Measurements from ENCODE around the gene SLC6A17. TPM values are rescaled to one million over a fixed set of nuclear protein-coding genes. Genes with fewer than 3 reads are reported as not detected.

SLC6A17 gene
- total and polyA plus RNA-seq, 2 donors (not counting 1 experiment from before 2014, with no cell fraction given), result not detected

DNA sequence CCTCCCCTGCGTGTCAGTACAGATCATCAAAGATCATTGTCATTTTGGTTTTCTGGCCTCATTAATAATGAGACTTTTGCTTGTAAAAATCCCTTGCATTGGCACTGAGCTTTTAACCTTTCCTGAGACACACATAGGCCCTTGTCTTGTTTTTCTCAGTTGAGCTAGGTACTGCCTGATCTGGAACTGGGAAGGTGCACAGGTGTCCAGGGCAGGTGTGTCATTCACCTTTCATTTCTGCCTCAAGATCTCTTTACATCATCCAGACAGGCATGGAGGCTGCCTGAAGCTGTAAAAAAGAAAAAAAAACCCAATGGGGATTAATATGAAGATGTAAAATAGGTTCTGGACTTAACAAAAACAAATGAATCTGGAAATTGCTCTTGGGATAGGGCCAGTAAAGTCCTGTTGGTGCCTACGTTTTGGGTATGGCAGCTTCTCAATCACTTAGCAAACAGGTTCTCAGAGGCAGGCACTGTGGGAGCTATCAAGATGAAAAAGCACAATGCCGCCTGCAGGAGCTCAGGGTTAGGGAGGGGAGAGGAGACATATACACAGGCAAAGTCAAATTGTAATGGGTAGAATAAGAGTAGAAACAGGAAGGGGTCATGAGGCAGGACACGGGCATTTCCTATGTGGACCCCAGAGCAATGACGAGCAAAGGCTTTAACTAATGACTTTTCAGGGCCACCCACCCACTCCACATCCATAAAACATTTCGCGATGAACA is 58.8 kb downstream of the SLC6A17 start:
- H3K79me2 ChIP-seq (ENCODE audit: control insufficient read depth, insufficient read depth, low read length), result no peaks in the 10 kb centered on the region
- H3K4me1 Mint-ChIP-seq, result peaks cover 43% of the 10 kb centered on the region
- no peaks in the 10 kb centered on the region for H3K9me3 Mint-ChIP-seq (ENCODE audit: insufficient read depth)
- WGBS (ENCODE audit: insufficient coverage), result 80% methylated on average over 4 of the region's 7 CpGs
- ATAC-seq (ENCODE audit: low read depth), result no peak
- peak overlapping the region; percentile 92 for H3K4me2 ChIP-seq (replicated peaks; ENCODE audit: low read depth, low read length, poor library complexity, severe bottlenecking)
- peaks cover 0 to 8% (median 0%) of the 10 kb centered on the region in 4 experiments for H3K27me3 ChIP-seq (replicated peaks in 1 of 4; ENCODE audit: control extremely low read depth in 1 of 4, control insufficient read depth in 3 of 4, insufficient read depth in 4 of 4, low read length in 3 of 4)
- no peaks in the 10 kb centered on the region for H3K36me3 ChIP-seq (replicated peaks in 1 of 2; ENCODE audit: control extremely low read depth in 1 of 2, control insufficient read depth in 1 of 2, extremely low read depth in 1 of 2, insufficient read depth in 2 of 2, low read length in 1 of 2)
- H3K9ac ChIP-seq (ENCODE audit: low read length), result peak overlapping the region; percentile 64
- H3K27me3 Mint-ChIP-seq, result no peaks in the 10 kb centered on the region
- peak overlapping the region; percentile 94 for H3K4me3 Mint-ChIP-seq
- intact Hi-C loops (cut with micrococcal nuclease), result loop anchor here (5.0 kb wide), 1 partner anchor 573 kb away; no protein-coding TSS in a partner anchor
- peaks cover 17 to 31% of the 10 kb centered on the region in 2 donors for H3K4me1 ChIP-seq (ENCODE audit: control insufficient read depth in 2 of 2, insufficient read depth in 2 of 2, low read length in 2 of 2)
- ChIA-PET POLR2A (interaction anchor here (0.6 to 4.5 kb wide), 5 partner anchors 104 to 200 kb away, joined by 3 to 29 read pairs (median 4); partner anchors contain the start of gene RBM15), CTCF (interaction anchor here (0.7 to 24.7 kb wide), 27 partner anchors 10 to 410 kb away, joined by 3 to 838 read pairs (median 7); partner anchors contain the start of genes LAMTOR5, PROK1 and RBM15)
- H3K9me3 ChIP-seq (ENCODE audit: control extremely low read depth in 1 of 3, control insufficient read depth in 2 of 3, insufficient read depth in 1 of 3, low read length in 2 of 3), result peaks cover 0 to 4% (median 0%) of the 10 kb centered on the region in 3 donors
- H2AFZ ChIP-seq (ENCODE audit: insufficient read depth, low read depth, low read length, poor library complexity, severe bottlenecking), result peak overlapping the region; percentile 94
- H4K20me1 ChIP-seq (ENCODE audit: control insufficient read depth, insufficient read depth, low read length, poor library complexity, severe bottlenecking), result peaks cover 6% of the 10 kb centered on the region
- H3K27ac ChIP-seq (ENCODE audit: low read length in 2 of 2), result peak overlapping the region; percentile 76 to 83
- DNase-seq, result peak; percentile 37
- peak overlapping the region; percentile 96 for H3K27ac Mint-ChIP-seq
- TF ChIP-seq, protein P1, sequence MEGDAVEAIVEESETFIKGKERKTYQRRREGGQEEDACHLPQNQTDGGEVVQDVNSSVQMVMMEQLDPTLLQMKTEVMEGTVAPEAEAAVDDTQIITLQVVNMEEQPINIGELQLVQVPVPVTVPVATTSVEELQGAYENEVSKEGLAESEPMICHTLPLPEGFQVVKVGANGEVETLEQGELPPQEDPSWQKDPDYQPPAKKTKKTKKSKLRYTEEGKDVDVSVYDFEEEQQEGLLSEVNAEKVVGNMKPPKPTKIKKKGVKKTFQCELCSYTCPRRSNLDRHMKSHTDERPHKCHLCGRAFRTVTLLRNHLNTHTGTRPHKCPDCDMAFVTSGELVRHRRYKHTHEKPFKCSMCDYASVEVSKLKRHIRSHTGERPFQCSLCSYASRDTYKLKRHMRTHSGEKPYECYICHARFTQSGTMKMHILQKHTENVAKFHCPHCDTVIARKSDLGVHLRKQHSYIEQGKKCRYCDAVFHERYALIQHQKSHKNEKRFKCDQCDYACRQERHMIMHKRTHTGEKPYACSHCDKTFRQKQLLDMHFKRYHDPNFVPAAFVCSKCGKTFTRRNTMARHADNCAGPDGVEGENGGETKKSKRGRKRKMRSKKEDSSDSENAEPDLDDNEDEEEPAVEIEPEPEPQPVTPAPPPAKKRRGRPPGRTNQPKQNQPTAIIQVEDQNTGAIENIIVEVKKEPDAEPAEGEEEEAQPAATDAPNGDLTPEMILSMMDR (IDR thresholded peaks at IDR 0.05), result no peak
- no peak for TF ChIP-seq EZH2 (IDR thresholded peaks at IDR 0.05; ENCODE audit: borderline replicate concordance, insufficient read depth, low read depth, low read length, poor library complexity, severe bottlenecking)
- peak overlapping the region in 4 of 5 experiments; percentile 51 to 75 (median 65) for H3K4me3 ChIP-seq (ENCODE audit: control extremely low read depth in 1 of 5, extremely low read depth in 1 of 5, insufficient read depth in 1 of 5, low read depth in 2 of 5, low read length in 4 of 5)
